Activated T-helper 9 cell treated with anti-CD3 and anti-CD28 coated beads, Interleukin-2, amount 50 U/mL, for 16 hours (primary cell): ENCODE measurements around the gene PTOV1.

Experiments
- DNase-seq: peaks from one replicate; pipeline ENCODE4 v3.0.0-alpha.2; 2020; ENCODE audit warnings: low read depth

PTOV1 gene

GRCh38 chr19:49844138-49845095 is 6.5 kb upstream of the PTOV1 start:
- no peak for DNase-seq

- no peak for DNase-seq
Observed at GRCh38 chr19:49845414-49845813, 5.5 kb upstream of the PTOV1 start.

GRCh38 chr19:49846408-49846807 is 4.6 kb upstream of the PTOV1 start:
- no peak for DNase-seq

DNA sequence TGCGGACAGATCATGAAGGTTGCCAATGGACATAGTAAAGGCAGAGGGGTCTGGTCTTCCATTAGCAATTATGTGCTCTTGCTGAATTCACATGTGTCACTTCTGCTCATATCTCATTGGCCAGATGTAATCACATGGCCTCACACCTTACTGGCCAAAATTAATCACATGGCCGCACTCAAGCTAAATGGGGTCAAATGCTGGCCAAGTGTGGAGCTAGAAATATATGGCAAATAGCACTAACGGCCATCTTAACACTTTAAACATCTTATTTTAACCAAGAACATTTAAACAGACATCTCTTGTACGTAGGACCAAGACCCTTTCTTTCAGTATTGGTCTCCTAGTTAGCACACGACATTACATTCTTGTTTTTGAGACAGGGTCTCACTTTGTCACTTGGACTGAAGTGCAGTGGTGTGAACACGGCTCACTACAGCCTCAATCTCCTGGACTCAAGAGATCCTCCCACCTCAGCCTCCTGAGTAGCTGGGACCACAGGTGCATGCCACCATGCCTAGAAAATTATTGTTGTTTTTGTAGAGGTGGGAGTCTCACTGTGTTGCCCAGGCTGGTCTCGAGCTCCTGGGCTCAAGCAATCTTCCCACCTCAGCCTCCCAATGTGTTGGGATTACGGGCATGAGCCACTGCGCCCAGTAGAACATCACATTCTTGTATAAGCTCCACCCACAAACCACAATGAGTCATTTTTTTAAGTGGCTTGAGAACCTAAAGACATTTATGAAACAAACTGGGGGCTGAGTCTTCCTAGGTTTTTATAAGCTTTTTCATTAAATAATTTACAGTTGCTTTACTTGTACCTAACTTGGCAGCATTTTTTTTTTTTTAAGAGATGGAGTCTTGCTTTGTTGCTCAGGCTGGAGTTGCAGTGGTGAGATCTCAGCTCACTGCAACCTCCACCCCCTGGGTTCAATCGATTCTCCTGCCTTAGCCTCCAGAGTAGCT is 2.9 kb upstream of the PTOV1 start:
- no peak for DNase-seq

GRCh38 chr19:49848938-49849337 is 2.0 kb upstream of the PTOV1 start:
- no peak for DNase-seq

DNA sequence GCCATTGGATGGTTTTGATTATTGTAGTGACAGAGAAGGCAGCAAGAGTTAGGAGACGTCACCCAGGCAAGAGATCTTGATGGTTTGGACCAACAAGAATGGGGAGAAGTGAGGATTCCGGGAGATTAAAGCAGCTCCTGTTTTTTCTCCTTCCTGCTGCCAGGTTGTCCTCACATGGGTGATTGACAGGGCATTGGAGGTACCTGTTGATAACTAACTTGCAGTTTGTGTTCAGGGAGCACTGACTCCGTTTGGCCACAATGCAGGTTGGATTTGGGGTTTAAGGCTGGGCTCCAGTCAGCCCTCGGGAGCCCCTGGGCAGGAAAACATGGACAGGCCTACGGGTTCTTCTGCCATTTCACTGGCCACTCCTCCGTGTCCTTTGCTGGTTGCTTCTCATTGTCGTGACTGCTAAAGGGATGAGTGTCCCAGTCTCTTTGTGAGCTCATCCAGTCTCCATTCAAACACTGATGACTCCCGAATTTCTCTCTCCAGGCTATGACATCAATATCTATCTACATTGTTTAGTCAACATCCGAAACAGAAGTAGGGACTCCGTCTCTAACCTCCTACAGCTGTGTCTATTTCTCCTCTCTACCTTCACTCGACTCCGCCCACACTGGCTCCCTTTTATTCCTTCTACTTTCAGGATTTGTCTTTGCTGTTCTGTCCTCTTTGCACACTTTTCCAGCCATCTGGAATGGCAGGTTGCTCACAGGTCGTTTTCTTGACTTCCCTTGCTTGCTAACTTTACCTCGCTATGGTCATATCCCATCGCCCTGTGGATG is 1.3 kb upstream of the PTOV1 start:
- DNase-seq = no peak

GRCh38 chr19:49850221-49850486 is 805 bp upstream of the PTOV1 start:
- DNase-seq = no peak

GRCh38 chr19:49851456-49852259 is 699 bp downstream of the PTOV1 start:
- DNase-seq = no peak

GRCh38 chr19:49852631-49853126 is 1.7 kb downstream of the PTOV1 start:
- DNase-seq = no peak

DNA sequence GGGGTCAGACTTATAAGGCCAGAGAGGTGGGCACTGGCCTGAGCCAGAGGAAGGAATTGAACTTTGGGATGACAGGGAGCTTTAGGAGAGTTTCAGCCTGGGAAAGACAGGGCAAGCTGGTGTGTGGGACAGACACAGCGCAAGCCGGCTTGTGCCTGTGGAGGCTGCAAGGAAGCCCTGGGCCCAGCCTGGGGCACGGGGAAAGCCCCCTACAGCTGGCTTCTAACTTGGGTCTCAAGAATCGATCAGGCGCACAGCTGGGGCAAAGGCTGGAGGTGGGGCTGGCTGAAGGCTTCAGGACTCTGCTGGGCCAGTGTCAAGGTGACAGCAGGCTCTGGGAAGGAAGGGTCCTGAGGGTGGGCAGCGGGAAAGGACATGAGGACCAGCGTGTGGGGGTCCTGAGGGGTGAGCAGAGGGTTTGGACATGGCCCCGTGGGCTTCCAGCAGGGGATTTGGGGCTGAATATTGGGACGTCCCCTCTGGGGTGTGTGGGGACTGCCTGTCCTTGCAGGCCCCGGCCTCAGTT is 3.0 kb downstream of the PTOV1 start:
- DNase-seq = no peak

GRCh38 chr19:49854378-49855263 is 3.7 kb downstream of the PTOV1 start:
- no peak for DNase-seq

DNA sequence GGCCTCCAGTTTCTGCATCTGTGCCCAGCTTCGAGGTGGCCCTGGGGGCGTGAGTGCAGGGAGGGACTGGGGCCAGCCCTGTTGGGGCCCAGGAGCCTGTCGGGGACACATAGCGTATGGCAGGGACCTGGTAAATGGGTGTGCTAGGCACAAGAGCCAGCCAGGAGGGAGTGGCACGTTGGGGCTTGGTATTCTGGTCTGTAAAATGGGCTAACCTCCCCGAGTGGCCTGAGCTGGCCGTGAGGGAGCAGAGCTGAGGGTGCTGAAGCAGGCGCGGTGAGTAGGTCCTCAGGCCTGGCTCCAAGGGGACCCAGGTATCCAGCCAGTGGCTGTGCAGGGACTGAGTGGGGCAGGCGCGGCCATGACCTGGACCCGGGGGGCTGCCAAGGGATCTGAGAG is 4.3 kb downstream of the PTOV1 start:
- DNase-seq = no peak

- DNase-seq = no peak
Observed at GRCh38 chr19:49855676-49856573, 5.0 kb downstream of the PTOV1 start.

- DNase-seq = no peak
Observed at GRCh38 chr19:49856574-49857021, 5.6 kb downstream of the PTOV1 start.

DNA sequence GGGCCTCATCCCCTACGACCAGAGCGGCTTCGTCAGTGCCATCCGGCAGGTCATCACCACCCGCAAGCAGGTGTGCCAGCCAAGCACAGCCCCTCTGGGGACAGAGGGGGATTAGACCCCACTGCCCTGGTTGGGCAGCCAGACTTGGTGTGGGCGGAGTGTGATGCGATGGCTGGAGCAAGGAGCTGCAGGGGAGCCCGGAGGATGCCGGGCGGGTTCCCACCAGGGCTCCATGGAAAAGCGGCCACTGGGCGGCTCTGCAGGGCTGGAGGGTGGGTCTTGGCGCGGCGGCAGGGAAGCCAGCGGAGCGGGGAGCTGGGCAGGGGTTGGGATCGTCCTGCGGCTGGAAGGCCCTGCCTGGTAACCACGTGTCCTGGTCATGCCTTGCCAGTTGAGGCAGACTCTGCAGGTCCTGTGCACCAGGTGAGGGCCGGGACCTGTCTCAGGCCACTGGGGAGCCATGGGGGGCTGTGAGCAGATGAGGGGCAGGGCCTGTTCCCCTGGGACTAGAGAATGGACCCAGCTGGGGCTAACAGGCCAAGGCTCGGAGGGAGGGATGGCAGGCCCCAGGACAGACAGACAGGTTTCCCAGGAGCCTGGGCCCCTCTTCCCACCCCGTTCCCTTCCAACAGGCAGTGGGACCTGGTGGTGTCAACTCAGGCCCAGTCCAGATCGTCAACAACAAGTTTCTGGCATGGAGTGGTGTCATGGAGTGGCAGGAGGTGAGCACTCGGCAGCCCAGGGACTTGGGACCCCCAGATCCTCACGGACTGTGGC is 6.3 kb downstream of the PTOV1 start:
- DNase-seq = no peak

GRCh38 chr19:49857838-49858087 is 6.8 kb downstream of the PTOV1 start:
- no peak for DNase-seq

GRCh38 chr19:49858088-49858985 is 7.4 kb downstream of the PTOV1 start:
- DNase-seq = no peak
